ENCODE measurements around the gene TRMO. TPM values are rescaled to one million over a fixed set of nuclear protein-coding genes. Genes with fewer than 3 reads are reported as not detected.

The TRMO gene
- total RNA-seq, 1 experiment from 2014 or later: 15.8 TPM

GRCh38 chr9:97944612-97945011 is 22.3 kb upstream of the TRMO start:
- H3K9me3 ChIP-seq (ENCODE audit: insufficient read depth, low read depth): no peaks in the 10 kb centered on the region
- no TSS peak for BruUV-seq (replicated peaks)
- no peaks in the 10 kb centered on the region for H3F3A ChIP-seq (ENCODE audit: insufficient read depth, low read depth)
- H3K9me2 ChIP-seq (ENCODE audit: insufficient read depth): no peaks in the 10 kb centered on the region
- H3K4me1 ChIP-seq (replicated peaks; ENCODE audit: insufficient read depth): no peaks in the 10 kb centered on the region
- intact Hi-C loops (cut with micrococcal nuclease; ENCODE audit: unreplicated experiment): no loop called here
- ChIA-PET CTCF (no interaction called here), POLR2A (ENCODE audit: unreplicated experiment) (no interaction called here)
- no peak overlapping the region for H3K4me2 ChIP-seq
- H3K79me2 ChIP-seq (ENCODE audit: low read depth): no peaks in the 10 kb centered on the region
- no peak overlapping the region for H2AFZ ChIP-seq
- no peaks in the 10 kb centered on the region for H4K20me1 ChIP-seq (ENCODE audit: insufficient read depth)
- peaks cover 39% of the 10 kb centered on the region for H3K27me3 ChIP-seq (ENCODE audit: insufficient read depth, low read depth)
- no peaks in the 10 kb centered on the region for H3K36me3 ChIP-seq (ENCODE audit: low read depth)
- DNase-seq: no peak
- no peak overlapping the region for H3K4me3 ChIP-seq
- TF ChIP-seq EZH2 (IDR thresholded peaks at IDR 0.05; ENCODE audit: low read depth) (no peak), CTCF (conservative IDR thresholded peaks at IDR 0.05) (no peak)
- no peak overlapping the region for H3K27ac ChIP-seq

DNA sequence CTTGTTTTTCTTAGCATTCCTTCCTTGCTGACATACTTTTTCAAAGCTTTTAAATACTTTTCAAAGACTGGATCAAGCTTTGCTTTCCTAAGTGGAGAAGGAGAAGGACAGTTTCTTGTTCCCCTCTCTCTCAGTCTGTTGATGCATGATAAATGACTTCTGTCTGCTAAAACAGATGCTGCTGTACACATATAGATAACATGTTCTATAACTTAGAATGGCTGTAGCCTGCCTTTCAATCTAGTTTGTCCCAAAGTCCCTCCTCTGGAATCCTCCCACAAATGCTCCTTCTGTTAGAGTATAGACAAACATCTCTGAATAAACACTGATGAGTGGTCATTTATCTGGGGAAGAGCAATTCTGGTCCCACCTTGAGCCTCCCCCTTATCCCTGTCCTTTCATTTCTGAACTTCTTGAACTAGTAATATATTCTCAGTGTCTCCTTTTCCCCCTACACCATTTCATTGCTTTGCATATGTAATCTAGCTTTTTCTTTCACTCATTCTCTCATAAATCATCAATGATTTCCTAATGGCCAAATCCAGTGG is 21.1 kb upstream of the TRMO start:
- Histone ChIP-seq H3K4me1 (replicated peaks; ENCODE audit: insufficient read depth) (no peaks in the 10 kb centered on the region), H3K27ac (no peak overlapping the region), H3K36me3 (ENCODE audit: low read depth) (no peaks in the 10 kb centered on the region), H3K27me3 (ENCODE audit: insufficient read depth, low read depth) (peaks cover 29% of the 10 kb centered on the region), H2AFZ (no peak overlapping the region), H3K9me3 (ENCODE audit: insufficient read depth, low read depth) (no peaks in the 10 kb centered on the region), H3K9me2 (ENCODE audit: insufficient read depth) (no peaks in the 10 kb centered on the region), H3K4me2 (no peak overlapping the region), H3F3A (ENCODE audit: insufficient read depth, low read depth) (no peaks in the 10 kb centered on the region), H4K20me1 (ENCODE audit: insufficient read depth) (no peaks in the 10 kb centered on the region), H3K4me3 (no peak overlapping the region), H3K79me2 (ENCODE audit: low read depth) (no peaks in the 10 kb centered on the region)
- BruUV-seq (replicated peaks): no TSS peak
- no peak for DNase-seq
- no peak for TF ChIP-seq EZH2 (IDR thresholded peaks at IDR 0.05; ENCODE audit: low read depth)
- TF ChIP-seq CTCF (conservative IDR thresholded peaks at IDR 0.05): no peak
- ChIA-PET CTCF (no interaction called here), POLR2A (ENCODE audit: unreplicated experiment) (interaction anchor here (0.5 to 0.6 kb wide), 2 partner anchors 166 to 256 kb away, joined by 3 to 4 read pairs; no protein-coding TSS in a partner anchor)
- intact Hi-C loops (cut with micrococcal nuclease; ENCODE audit: unreplicated experiment): no loop called here

GRCh38 chr9:97941323-97941722 is 19.0 kb upstream of the TRMO start:
- intact Hi-C loops (cut with micrococcal nuclease; ENCODE audit: unreplicated experiment): no loop called here
- H3K4me2 ChIP-seq: no peak overlapping the region
- no TSS peak for BruUV-seq (replicated peaks)

More at GRCh38 chr9:97941323-97941722, 19.0 kb upstream of the TRMO start:
- no peak for DNase-seq
- Histone ChIP-seq H2AFZ (no peak overlapping the region), H3K9me3 (ENCODE audit: insufficient read depth, low read depth) (no peaks in the 10 kb centered on the region), H3K79me2 (ENCODE audit: low read depth) (no peaks in the 10 kb centered on the region), H4K20me1 (ENCODE audit: insufficient read depth) (no peaks in the 10 kb centered on the region), H3K9me2 (ENCODE audit: insufficient read depth) (no peaks in the 10 kb centered on the region), H3F3A (ENCODE audit: insufficient read depth, low read depth) (no peaks in the 10 kb centered on the region), H3K4me3 (no peak overlapping the region), H3K27me3 (ENCODE audit: insufficient read depth, low read depth) (peaks cover 22% of the 10 kb centered on the region), H3K4me1 (replicated peaks; ENCODE audit: insufficient read depth) (no peaks in the 10 kb centered on the region), H3K27ac (no peak overlapping the region), H3K36me3 (ENCODE audit: low read depth) (no peaks in the 10 kb centered on the region)
- ChIA-PET POLR2A (ENCODE audit: unreplicated experiment) (no interaction called here), CTCF (no interaction called here)
- TF ChIP-seq EZH2 (IDR thresholded peaks at IDR 0.05; ENCODE audit: low read depth) (no peak), CTCF (conservative IDR thresholded peaks at IDR 0.05) (no peak)

All from PC-9 (cell line).